OCI-LY7 (cell line): Measurements from ENCODE around the gene GPR31. TPM values are rescaled to one million over a fixed set of nuclear protein-coding genes. Genes with fewer than 3 reads are reported as not detected.

Experiments used
- BruUV-seq: library from RNA; stranded (reverse); fragments of 400-500 nt; replicated peaks from 2 replicates; lab custom pipeline; 2021; lab: Mats Ljungman, UMichigan
- CTCF ChIA-PET: fragments of 300-600 bp; sonication (Branson Sonifier 250); formaldehyde crosslinking; loops from one replicate; lab custom pipeline; 2022; ENCODE audit warnings: antibody characterized with exemption; ENCODE audit not compliant: unreplicated experiment; lab: Charles Lee
- POLR2A ChIA-PET: fragments of 300-600 bp; sonication (Branson Sonifier 250); formaldehyde crosslinking; loops from one replicate; lab custom pipeline; 2022; ENCODE audit warnings: antibody characterized with exemption; lab: Charles Lee
- DNase-seq: peaks from one replicate; pipeline ENCODE4 v3.0.0-alpha.2; 2015; ENCODE audit warnings: low spot score
- H2AFZ ChIP-seq: fragments of 200-600 bp; sonication (generic), shearing (Covaris generic); 2 replicates; pipeline ENCODE4 v1.6.1; 2014; ENCODE audit warnings: mild to moderate bottlenecking, antibody characterized with exemption, low read length, moderate library complexity
- H3K27ac ChIP-seq: fragments of 200-600 bp; sonication (generic); 2 replicates; pipeline ENCODE4 v1.5.1; 2014; ENCODE audit warnings: mixed run types, low read depth, mild to moderate bottlenecking, moderate library complexity, low read length, inconsistent platforms; ENCODE audit not compliant: poor library complexity, severe bottlenecking
- H3K36me3 ChIP-seq: fragments of 200-600 bp; sonication (generic); 2 replicates; pipeline ENCODE4 v1.6.1; 2014; ENCODE audit warnings: mild to moderate bottlenecking, antibody characterized with exemption, low read length, moderate library complexity, mixed read lengths; ENCODE audit not compliant: insufficient read depth
- H3K4me1 ChIP-seq: fragments of 200-600 bp; sonication (generic); 2 replicates; pipeline ENCODE4 v1.5.1; 2014; ENCODE audit warnings: mild to moderate bottlenecking, low read length; ENCODE audit not compliant: insufficient read depth, poor library complexity, severe bottlenecking
- H3K4me2 ChIP-seq: fragments of 200-600 bp; sonication (generic); 2 replicates; pipeline ENCODE4 v1.6.1; 2014; ENCODE audit warnings: mild to moderate bottlenecking, low read length
- H3K4me3 ChIP-seq: fragments of 200-600 bp; sonication (generic); 2 replicates; pipeline ENCODE4 v1.5.1; 2014; ENCODE audit warnings: mild to moderate bottlenecking, low read depth, low read length; ENCODE audit not compliant: poor library complexity, severe bottlenecking
- H3K79me2 ChIP-seq: fragments of 200-600 bp; sonication (generic); 2 replicates; pipeline ENCODE4 v1.6.1; 2016; ENCODE audit warnings: low read depth, mild to moderate bottlenecking, low read length, moderate library complexity, mixed read lengths; ENCODE audit not compliant: insufficient read depth
- H3K9me2 ChIP-seq: fragments of 200-600 bp; sonication (generic); 2 replicates; pipeline ENCODE4 v1.6.1; 2016; ENCODE audit warnings: mild to moderate bottlenecking, low read length, mixed read lengths; ENCODE audit not compliant: insufficient read depth
- H3K9me3 ChIP-seq: fragments of 200-600 bp; sonication (generic); 2 replicates; pipeline ENCODE4 v1.6.1; 2014; ENCODE audit warnings: mild to moderate bottlenecking, mixed run types, low read length, mixed read lengths
- H4K20me1 ChIP-seq: fragments of 200-600 bp; sonication (generic); 2 replicates; pipeline ENCODE4 v1.6.1; 2014; ENCODE audit warnings: mild to moderate bottlenecking, antibody characterized with exemption, low read length, moderate library complexity, mixed read lengths; ENCODE audit not compliant: insufficient read depth
- CTCF ChIP-seq: fragments of 200-600 bp; sonication (generic); conservative IDR thresholded peaks from 2 replicates; pipeline ENCODE4 v1.5.1; 2014; ENCODE audit warnings: mild to moderate bottlenecking, antibody characterized with exemption, low read length, moderate library complexity, mixed read lengths
- EZH2phosphoT487 ChIP-seq: fragments of 200-600 bp; sonication (generic); IDR thresholded peaks from 2 replicates; pipeline ENCODE4 v1.6.1; 2018; ENCODE audit warnings: low read depth, borderline replicate concordance, mild to moderate bottlenecking, mixed run types, antibody characterized with exemption, low read length, moderate library complexity, mixed read lengths
- intact Hi-C: fragments of 100-400 bp; cut with micrococcal nuclease; formaldehyde crosslinking; loops from one replicate; pipeline ENCODE4 v1.10.0; 2022; ENCODE audit not compliant: unreplicated experiment
- total RNA-seq, 2 experiments: library from RNA; depleted of rRNA in 1 of 2; stranded (reverse); fragments of >200 nt in 1 of 2; shearing (Covaris generic) in 1 of 2; gene quantifications; 2 replicates each; pipeline ENCODE4 v1.2.3, GENCODE V29; 2014 to 2022

The GPR31 gene
- total RNA-seq, 2 experiments from 2014 or later = not detected

- H3K36me3 ChIP-seq = no peaks in the 10 kb centered on the region
- intact Hi-C loops = loop anchor here (1.0 to 2.0 kb wide), 4 partner anchors 96 to 367 kb away; partner anchors contain the start of gene CEP43
- BruUV-seq = no TSS peak
- H3K27ac ChIP-seq = no peak overlapping the region
- POLR2A ChIA-PET = interaction anchor here (0.7 to 2.4 kb wide), 4 partner anchors 13 to 189 kb away, joined by 3 to 10 read pairs (median 3); no protein-coding TSS in a partner anchor
- H3K9me2 ChIP-seq = no peaks in the 10 kb centered on the region
- H3K4me2 ChIP-seq = no peak overlapping the region
- CTCF ChIA-PET = interaction anchor here (0.7 to 1.0 kb wide), 6 partner anchors 9 to 189 kb away, joined by 3 to 8 read pairs (median 4); partner anchors contain the start of gene CCR6
- H2AFZ ChIP-seq = no peak overlapping the region
- H3K79me2 ChIP-seq = no peaks in the 10 kb centered on the region
- DNase-seq = no peak
- H4K20me1 ChIP-seq = no peaks in the 10 kb centered on the region
- no peak overlapping the region for H3K4me3 ChIP-seq
- 0 out of 2 replicates have a peak, but pooled peaks cover 4% of the 10 kb centered on the region for H3K9me3 ChIP-seq
- H3K4me1 ChIP-seq = peaks cover 28% of the 10 kb centered on the region
- TF ChIP-seq CTCF (peak; percentile 41; the same call in 1 of the 2 replicates), EZH2phosphoT487 (no peak)
Observed at GRCh38 chr6:167142433-167142761, 15.4 kb downstream of the GPR31 start.

GRCh38 chr6:167141667-167142432 lies 15.9 kb downstream of the GPR31 start:
- H3K9me3 ChIP-seq = 0 out of 2 replicates have a peak, but pooled peaks cover 4% of the 10 kb centered on the region
- H2AFZ ChIP-seq = no peak overlapping the region
- no peaks in the 10 kb centered on the region for H3K36me3 ChIP-seq
- H3K79me2 ChIP-seq = no peaks in the 10 kb centered on the region
- DNase-seq = peak; percentile 75
- intact Hi-C loops = loop anchor here (1.0 to 2.0 kb wide), 6 partner anchors 27 to 367 kb away; partner anchors contain the start of gene CEP43
- TF ChIP-seq EZH2phosphoT487 (no peak), CTCF (peak; percentile 99)
- no peak overlapping the region for H3K4me3 ChIP-seq
- POLR2A ChIA-PET = interaction anchor here (0.5 to 3.9 kb wide), 7 partner anchors 12 to 364 kb away, joined by 3 to 23 read pairs (median 3); partner anchors contain the start of gene CCR6
- H3K9me2 ChIP-seq = no peaks in the 10 kb centered on the region
- no TSS peak for BruUV-seq
- H3K27ac ChIP-seq = no peak overlapping the region
- H4K20me1 ChIP-seq = no peaks in the 10 kb centered on the region
- H3K4me1 ChIP-seq = peaks cover 28% of the 10 kb centered on the region
- no peak overlapping the region for H3K4me2 ChIP-seq
- CTCF ChIA-PET = interaction anchor here (0.7 to 1.4 kb wide), 10 partner anchors 8 to 188 kb away, joined by 3 to 8 read pairs (median 4); partner anchors contain the start of gene CCR6
